ENCODE measurements around the gene TLE6.

DNA sequence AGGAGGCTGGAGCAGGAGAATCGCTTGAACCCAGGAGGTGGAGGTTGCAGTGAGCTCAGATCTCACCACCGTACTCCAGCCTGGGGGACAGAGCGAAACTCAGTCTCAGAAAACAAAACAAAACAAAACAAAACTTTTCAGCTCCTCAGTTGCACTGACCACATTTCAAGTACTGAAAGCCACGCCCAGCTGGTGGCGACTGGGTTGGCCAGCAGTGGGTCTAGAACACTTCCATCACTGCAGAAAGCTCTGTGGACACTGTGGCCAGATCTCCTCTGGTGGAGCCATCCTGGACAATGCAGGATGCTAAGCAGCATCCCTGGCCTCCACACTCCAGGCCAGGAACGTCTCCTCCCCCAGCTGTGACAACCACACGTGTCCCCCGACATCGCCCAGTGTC, 30.6 kb downstream of the TLE6 start:
- TF ChIP-seq RAD21 (IDR thresholded peaks at IDR 0.05) (no peak), GABPA (IDR thresholded peaks at IDR 0.05 in 1 of 2, conservative IDR thresholded peaks at IDR 0.05 in 1 of 2) (no peak), YY1 (IDR thresholded peaks at IDR 0.05) (no peak), TAF1 (conservative IDR thresholded peaks at IDR 0.05) (no peak), JUND (IDR thresholded peaks at IDR 0.05) (no peak), EGR1 (IDR thresholded peaks at IDR 0.05; ENCODE audit: low read depth in 2 of 2) (no peak), FOXA1 (IDR thresholded peaks at IDR 0.05) (no peak), RXRA (IDR thresholded peaks at IDR 0.05) (no peak), SP1 (IDR thresholded peaks at IDR 0.05) (no peak)
- TF ChIP-seq, protein P1, sequence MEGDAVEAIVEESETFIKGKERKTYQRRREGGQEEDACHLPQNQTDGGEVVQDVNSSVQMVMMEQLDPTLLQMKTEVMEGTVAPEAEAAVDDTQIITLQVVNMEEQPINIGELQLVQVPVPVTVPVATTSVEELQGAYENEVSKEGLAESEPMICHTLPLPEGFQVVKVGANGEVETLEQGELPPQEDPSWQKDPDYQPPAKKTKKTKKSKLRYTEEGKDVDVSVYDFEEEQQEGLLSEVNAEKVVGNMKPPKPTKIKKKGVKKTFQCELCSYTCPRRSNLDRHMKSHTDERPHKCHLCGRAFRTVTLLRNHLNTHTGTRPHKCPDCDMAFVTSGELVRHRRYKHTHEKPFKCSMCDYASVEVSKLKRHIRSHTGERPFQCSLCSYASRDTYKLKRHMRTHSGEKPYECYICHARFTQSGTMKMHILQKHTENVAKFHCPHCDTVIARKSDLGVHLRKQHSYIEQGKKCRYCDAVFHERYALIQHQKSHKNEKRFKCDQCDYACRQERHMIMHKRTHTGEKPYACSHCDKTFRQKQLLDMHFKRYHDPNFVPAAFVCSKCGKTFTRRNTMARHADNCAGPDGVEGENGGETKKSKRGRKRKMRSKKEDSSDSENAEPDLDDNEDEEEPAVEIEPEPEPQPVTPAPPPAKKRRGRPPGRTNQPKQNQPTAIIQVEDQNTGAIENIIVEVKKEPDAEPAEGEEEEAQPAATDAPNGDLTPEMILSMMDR (IDR thresholded peaks at IDR 0.05; ENCODE audit: low read depth, low read length, missing input control): no peak
- TF ChIP-seq, protein P2, sequence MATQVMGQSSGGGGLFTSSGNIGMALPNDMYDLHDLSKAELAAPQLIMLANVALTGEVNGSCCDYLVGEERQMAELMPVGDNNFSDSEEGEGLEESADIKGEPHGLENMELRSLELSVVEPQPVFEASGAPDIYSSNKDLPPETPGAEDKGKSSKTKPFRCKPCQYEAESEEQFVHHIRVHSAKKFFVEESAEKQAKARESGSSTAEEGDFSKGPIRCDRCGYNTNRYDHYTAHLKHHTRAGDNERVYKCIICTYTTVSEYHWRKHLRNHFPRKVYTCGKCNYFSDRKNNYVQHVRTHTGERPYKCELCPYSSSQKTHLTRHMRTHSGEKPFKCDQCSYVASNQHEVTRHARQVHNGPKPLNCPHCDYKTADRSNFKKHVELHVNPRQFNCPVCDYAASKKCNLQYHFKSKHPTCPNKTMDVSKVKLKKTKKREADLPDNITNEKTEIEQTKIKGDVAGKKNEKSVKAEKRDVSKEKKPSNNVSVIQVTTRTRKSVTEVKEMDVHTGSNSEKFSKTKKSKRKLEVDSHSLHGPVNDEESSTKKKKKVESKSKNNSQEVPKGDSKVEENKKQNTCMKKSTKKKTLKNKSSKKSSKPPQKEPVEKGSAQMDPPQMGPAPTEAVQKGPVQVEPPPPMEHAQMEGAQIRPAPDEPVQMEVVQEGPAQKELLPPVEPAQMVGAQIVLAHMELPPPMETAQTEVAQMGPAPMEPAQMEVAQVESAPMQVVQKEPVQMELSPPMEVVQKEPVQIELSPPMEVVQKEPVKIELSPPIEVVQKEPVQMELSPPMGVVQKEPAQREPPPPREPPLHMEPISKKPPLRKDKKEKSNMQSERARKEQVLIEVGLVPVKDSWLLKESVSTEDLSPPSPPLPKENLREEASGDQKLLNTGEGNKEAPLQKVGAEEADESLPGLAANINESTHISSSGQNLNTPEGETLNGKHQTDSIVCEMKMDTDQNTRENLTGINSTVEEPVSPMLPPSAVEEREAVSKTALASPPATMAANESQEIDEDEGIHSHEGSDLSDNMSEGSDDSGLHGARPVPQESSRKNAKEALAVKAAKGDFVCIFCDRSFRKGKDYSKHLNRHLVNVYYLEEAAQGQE (IDR thresholded peaks at IDR 0.05): no peak
- TF ChIP-seq, protein P3, sequence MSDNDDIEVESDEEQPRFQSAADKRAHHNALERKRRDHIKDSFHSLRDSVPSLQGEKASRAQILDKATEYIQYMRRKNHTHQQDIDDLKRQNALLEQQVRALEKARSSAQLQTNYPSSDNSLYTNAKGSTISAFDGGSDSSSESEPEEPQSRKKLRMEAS (IDR thresholded peaks at IDR 0.05): no peak
- TF ChIP-seq, protein P4, sequence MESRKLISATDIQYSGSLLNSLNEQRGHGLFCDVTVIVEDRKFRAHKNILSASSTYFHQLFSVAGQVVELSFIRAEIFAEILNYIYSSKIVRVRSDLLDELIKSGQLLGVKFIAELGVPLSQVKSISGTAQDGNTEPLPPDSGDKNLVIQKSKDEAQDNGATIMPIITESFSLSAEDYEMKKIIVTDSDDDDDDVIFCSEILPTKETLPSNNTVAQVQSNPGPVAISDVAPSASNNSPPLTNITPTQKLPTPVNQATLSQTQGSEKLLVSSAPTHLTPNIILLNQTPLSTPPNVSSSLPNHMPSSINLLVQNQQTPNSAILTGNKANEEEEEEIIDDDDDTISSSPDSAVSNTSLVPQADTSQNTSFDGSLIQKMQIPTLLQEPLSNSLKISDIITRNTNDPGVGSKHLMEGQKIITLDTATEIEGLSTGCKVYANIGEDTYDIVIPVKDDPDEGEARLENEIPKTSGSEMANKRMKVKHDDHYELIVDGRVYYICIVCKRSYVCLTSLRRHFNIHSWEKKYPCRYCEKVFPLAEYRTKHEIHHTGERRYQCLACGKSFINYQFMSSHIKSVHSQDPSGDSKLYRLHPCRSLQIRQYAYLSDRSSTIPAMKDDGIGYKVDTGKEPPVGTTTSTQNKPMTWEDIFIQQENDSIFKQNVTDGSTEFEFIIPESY (IDR thresholded peaks at IDR 0.05): no peak
- TF ChIP-seq, protein P5, sequence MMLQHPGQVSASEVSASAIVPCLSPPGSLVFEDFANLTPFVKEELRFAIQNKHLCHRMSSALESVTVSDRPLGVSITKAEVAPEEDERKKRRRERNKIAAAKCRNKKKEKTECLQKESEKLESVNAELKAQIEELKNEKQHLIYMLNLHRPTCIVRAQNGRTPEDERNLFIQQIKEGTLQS (IDR thresholded peaks at IDR 0.05): no peak

Data from liver (tissue), 3 donors.